Endothelial cell of umbilical vein (primary cell): Measurements from ENCODE around the gene DMD.

Experiments
- EZH2 ChIP-seq: IDR thresholded peaks from 2 replicates; pipeline ENCODE4 v1.6.1; 2012; ENCODE audit warnings: borderline replicate concordance, low read depth, mild to moderate bottlenecking, moderate library complexity, low read length, inconsistent platforms; ENCODE audit not compliant: severe bottlenecking
- POLR2A ChIP-seq: IDR thresholded peaks from 2 replicates; pipeline ENCODE4 v1.6.1; 2012; ENCODE audit warnings: low read depth, mild to moderate bottlenecking, control low read depth, low read length

DNA sequence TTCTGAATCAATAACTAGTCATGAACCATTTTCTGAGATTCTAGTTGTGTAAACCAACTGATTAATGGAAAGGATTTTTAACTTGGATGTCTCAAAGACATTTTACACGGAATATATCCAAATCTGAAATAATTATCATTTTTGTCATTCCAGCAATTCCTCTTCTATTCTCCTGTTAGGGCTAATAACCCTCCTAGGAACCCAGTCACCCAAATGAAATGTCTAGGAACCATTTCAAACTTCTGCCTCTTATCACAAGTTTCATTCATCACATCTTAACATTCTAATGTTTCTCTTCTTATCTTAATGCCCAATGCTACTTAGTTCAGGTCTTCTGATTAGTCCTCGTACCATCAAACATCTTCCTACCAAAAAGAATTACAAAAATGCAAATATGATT is 639.8 kb downstream of the DMD start:
- TF ChIP-seq EZH2 = no peak
- TF ChIP-seq POLR2A = no peak
